Stimulated activated CD8-positive, alpha-beta memory T cell treated with anti-CD3 and anti-CD28 coated beads, Interleukin-4, amount 100 ng/mL, for 48 hours (primary cell): ENCODE measurements around the gene DARS1.
"Not testable (repeated sequence)": the region's sequence is repeated elsewhere in the genome, so short reads cannot be mapped to it uniquely, and the experiment has no call there.

Experiments used
- DNase-seq: peaks from one replicate; pipeline ENCODE4 v3.0.0-alpha.2; 2020

The DARS1 gene

GRCh38 chr2:135936524-135936923, 48.9 kb downstream of the DARS1 start:
- no peak for DNase-seq

DNA sequence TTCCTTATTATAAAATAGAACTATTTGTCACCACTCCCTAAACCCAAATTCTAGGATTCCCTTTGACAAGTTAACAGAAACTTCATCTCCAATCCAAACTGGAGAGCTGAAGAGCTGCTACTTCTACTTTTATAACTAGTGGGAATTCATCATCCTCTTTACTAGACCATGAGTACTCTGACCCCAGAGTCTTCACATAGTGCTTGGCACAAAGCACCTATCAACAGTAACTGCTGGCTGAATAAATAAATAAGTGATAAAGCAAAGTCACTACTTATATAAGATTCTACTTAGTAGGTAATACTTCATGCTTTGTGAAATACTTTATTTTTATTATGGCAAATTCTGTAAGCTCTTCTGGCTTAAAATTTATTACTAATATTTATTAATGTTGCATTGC, 49.5 kb downstream of the DARS1 start:
- DNase-seq = no peak

- no peak for DNase-seq
These were observed 53.5 kb downstream of the DARS1 start for GRCh38 chr2:135931776-135932443.

DNA sequence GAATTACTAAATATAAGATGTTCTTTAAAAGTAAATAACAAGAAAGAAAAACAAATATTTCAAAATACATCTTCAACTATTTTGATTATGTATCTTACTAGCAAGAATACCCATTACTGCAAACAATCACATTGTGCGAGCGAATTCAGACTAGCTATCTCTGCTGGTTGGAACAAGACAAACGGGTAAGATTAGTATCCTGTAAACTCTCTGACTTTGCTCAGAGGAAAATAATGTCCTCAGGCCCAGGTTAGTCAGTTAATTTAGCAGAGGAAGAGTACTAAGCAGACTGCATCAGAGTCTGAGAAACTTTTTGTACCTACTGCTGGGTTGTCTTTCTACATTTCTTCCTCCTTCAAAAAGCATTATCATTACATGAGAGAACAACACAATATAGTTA, 58.8 kb downstream of the DARS1 start:
- no peak for DNase-seq

- DNase-seq = no peak
These were observed 59.9 kb downstream of the DARS1 start for GRCh38 chr2:135925571-135925970.

DNA sequence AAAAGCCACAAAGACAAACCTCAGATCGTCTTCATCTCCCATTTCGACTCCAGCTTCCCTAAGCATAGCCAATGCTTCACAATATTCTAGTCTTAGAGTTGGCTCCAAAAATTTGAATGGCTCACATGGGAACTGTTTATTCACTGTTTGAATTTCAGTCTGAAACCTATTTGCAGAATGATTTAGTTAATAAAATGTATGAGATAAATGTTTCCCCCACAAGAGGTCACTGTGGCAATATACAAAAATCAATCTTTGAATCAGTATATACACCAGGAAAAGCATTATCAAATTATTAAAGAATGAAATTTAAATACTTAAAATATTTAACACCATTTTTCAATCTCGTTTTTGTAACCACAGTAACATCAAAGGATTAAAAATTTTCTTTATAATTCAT, 69.2 kb downstream of the DARS1 start:
- no peak for DNase-seq

DNA sequence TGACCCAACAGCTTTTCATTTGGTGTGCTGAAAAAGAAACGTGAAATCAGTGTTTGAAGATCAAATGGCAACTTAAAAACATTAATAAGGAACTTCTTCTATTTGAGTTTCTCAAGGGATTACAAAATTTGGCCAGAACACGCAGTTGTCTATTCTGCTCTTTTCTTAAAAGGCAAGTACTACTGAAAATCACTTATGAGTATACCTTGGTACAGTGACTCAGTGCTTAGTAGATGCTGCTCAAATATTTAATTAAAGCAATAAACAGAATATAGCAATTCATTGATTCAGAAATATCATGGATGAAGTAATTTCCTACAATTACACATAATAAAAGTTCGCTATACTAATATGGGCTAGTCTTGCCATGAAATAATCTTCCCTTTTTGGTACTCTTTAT, 70.9 kb downstream of the DARS1 start:
- DNase-seq = no peak

GRCh38 chr2:135913727-135914365, 71.6 kb downstream of the DARS1 start:
- peak; percentile 46 for DNase-seq

GRCh38 chr2:135909976-135910375, 75.5 kb downstream of the DARS1 start:
- DNase-seq = no peak

DNA sequence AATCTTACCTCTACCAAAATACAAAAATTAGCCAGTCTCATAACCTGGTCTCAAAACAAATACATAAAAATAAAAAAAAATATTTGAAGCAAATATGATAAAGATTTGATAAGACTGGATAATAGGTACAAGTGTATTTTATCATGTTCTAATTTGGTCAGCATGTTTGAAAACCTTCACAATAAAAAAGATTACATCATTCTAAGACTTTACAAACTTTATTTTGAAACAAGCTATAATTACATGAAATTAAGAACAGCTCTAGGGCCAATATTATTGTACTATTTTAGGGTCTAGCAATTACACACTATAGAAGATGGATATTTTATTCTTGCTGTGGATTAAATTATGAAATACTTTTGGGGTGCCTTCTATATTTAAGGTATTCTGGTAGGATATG, 79.7 kb downstream of the DARS1 start:
- DNase-seq = no peak

DNA sequence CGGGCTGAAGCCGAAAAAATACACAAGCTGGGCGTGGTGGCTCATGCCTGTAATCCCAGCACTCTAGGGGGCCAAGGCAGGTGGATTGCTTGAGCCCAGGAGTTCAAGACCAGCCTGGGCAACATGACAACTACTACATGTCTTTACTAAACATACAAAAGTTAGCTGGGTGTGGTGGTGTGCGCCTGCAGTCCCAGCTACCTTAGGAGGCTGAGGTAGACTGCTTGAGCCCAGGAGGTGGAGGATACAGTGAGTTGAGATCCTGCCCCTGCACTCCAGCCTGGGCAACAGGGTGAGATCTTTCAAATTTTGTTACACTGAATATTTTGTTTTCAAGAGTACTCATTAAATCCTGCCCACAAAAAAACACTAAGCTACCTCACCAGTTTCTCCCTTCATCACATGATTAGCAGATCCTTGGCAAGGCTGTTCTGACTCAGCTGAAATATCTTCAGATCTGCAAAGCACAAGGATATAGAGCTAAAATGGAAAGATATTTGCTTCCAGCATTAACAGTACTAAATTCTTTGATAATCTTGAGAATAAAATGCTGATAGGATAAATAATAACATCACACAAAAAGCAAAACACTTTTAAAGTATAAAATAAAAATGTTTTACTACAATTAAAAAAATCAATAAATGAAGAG, 81.0 kb downstream of the DARS1 start:
- DNase-seq = no peak

- no peak for DNase-seq
These were observed 81.8 kb downstream of the DARS1 start for GRCh38 chr2:135903650-135904049.

DNA sequence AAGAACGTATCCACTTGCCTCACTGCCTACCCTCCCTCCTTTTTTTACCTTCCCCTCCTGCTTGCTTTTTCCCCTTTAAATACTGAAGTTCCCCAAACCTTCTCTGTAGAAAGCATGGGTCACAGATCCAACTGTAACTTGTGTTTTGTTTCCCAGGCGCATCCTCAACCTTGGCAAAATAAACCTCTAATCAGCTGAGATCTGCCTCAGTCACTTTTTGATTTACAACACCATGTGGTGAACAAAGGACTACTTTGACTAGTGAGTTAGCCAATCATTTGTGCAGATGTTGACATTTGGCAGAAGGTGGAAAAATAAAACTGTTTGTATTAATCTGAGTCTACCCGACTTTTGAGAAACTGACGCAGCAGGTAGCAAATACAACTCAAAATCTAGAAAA, 85.9 kb downstream of the DARS1 start:
- DNase-seq = no peak

DNA sequence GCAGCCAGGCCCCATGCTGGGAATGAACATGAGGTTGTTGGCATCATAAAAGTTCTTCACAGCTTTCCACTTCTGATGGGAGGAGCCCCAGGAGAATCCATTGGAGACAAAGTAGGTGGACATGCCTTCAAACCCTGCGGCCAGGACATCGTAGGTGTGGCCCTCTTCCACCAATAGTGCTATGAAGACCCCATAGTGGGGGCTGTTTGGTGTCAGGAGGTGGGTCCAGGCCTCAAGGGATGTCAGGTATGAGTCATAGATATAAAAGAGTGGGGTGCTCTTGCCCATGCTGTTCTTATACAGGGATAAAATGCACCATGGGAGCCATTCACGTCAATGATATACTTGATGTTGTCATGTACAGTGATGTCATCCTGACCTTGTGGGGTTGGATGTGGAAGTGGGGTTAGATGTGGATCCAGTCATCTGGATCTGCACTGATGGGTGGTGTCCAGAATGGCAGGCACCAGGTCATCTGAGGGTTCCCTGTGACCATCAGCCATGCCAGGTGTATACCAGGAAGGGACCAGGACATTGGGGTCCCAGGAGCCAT, 87.1 kb downstream of the DARS1 start:
- no peak for DNase-seq

- DNase-seq = no peak
These were observed 90.5 kb downstream of the DARS1 start for GRCh38 chr2:135894930-135895329.

DNA sequence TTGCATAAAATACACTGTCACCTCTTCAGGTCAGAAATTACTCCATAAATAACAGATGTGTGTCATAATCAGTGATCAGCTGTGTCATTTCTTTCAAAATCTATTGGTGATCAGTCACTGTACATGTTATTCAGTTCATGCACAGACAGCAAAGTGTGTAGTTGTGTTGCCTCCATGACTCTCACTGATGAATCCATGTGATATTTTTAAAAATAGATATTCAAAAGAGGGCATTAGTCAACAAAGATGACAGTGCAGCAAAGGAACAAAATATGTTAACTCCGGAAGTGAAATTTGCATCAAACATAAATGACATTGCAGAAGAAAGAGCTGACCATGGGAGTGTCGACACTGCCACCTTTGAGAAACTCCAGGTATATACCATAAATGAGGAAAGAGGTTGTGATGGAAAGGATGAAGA, 92.0 kb downstream of the DARS1 start:
- DNase-seq = no peak

DNA sequence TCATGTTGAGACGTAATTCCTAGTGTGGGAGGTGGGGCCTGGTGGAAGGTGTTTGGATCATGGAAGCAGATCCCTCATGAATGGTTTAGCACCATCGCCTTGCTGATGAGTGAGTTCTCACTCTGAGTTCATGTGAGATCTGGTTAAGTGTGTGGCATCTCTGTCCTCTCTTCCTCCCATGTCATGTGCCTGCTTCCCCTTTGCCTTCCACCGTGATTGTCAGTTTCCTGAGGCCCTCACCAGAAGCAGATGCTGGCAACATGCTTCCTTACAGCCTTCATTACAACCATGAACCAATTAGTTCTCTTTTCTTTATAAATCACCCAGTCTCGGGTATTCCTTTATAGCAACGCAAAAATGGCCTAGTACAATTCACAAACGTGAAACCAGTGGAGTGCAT, 94.6 kb downstream of the DARS1 start:
- DNase-seq = no peak

- no peak for DNase-seq
These were observed 95.3 kb downstream of the DARS1 start for GRCh38 chr2:135890149-135890548.

- DNase-seq = not testable (repeated sequence)
These were observed 96.8 kb downstream of the DARS1 start for GRCh38 chr2:135888587-135888986.

- DNase-seq = no peak
These were observed 99.7 kb downstream of the DARS1 start for GRCh38 chr2:135885709-135886108.

GRCh38 chr2:135882415-135882814, 103.0 kb downstream of the DARS1 start:
- no peak for DNase-seq

DNA sequence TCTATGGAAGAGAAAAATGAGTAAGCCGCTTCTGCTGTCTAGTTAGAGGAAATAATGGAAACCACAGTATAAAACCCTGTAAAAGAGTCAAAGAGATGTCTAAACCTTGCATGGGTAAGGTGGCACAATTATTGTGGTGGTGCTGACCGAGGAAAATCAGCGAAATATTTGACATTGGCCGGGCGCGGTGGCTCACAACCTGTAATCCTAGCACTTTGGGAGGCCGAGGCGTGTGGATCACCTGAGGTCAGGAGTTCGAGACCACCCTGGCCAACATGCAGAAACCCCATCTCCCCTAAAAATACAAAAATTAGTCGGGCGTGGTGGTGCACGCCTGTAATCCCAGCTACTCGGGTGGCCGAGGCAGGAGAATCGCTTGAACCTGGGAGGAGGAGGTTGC, 108.7 kb downstream of the DARS1 start:
- DNase-seq = not testable (repeated sequence)

- DNase-seq = peak; percentile 99
These were observed 109.2 kb downstream of the DARS1 start, which contains the start of gene MCM6 for GRCh38 chr2:135876066-135876711. MCM6 (minus strand) TSS chr2:135876443; CDS start chr2:135876365, 78 bp downstream.
